GM19463 (cell line): ENCODE measurements around the gene CGNL1.
A peak's percentile ranks its signal among the peaks of the same experiment; 100 is the strongest.

ENCODE experiments used
- ATAC-seq: cut with Tn5 transposase; IDR thresholded peaks from one replicate; pipeline ENCODE4 v1.9.1; 2021; ENCODE audit warnings: mild to moderate bottlenecking, moderate library complexity; ENCODE audit not compliant: unreplicated experiment

The CGNL1 gene

GRCh38 chr15:57452090-57452754 is 75.9 kb downstream of the CGNL1 start:
- ATAC-seq: no peak

- ATAC-seq: no peak
These were observed 79.6 kb downstream of the CGNL1 start for GRCh38 chr15:57455929-57456328.

GRCh38 chr15:57456559-57456958 is 80.3 kb downstream of the CGNL1 start:
- no peak for ATAC-seq

- no peak for ATAC-seq
These were observed 81.4 kb downstream of the CGNL1 start for GRCh38 chr15:57457726-57458125.

- ATAC-seq: no peak
These were observed 82.1 kb downstream of the CGNL1 start for GRCh38 chr15:57458356-57458781.

- ATAC-seq: no peak
These were observed 84.0 kb downstream of the CGNL1 start for GRCh38 chr15:57460208-57460816.

- no peak for ATAC-seq
These were observed 85.2 kb downstream of the CGNL1 start for GRCh38 chr15:57461541-57461940.

GRCh38 chr15:57462381-57462780 is 86.1 kb downstream of the CGNL1 start:
- ATAC-seq: no peak

GRCh38 chr15:57463360-57463759 is 87.1 kb downstream of the CGNL1 start:
- no peak for ATAC-seq

GRCh38 chr15:57464480-57464879 is 88.2 kb downstream of the CGNL1 start:
- no peak for ATAC-seq

GRCh38 chr15:57468486-57468885 is 92.2 kb downstream of the CGNL1 start:
- no peak for ATAC-seq

- ATAC-seq: no peak
These were observed 94.2 kb downstream of the CGNL1 start for GRCh38 chr15:57470543-57470942.

GRCh38 chr15:57472861-57473260 is 96.6 kb downstream of the CGNL1 start:
- ATAC-seq: no peak

- ATAC-seq: no peak
These were observed 100.2 kb downstream of the CGNL1 start for GRCh38 chr15:57476533-57476975.

GRCh38 chr15:57477736-57478522 is 101.6 kb downstream of the CGNL1 start:
- peak; percentile 93 for ATAC-seq

- no peak for ATAC-seq
These were observed 102.7 kb downstream of the CGNL1 start for GRCh38 chr15:57479005-57479404.

GRCh38 chr15:57481038-57481705 is 104.9 kb downstream of the CGNL1 start:
- ATAC-seq: no peak

GRCh38 chr15:57485869-57486268 is 109.6 kb downstream of the CGNL1 start:
- ATAC-seq: no peak

GRCh38 chr15:57486833-57487232 is 110.5 kb downstream of the CGNL1 start:
- no peak for ATAC-seq

- no peak for ATAC-seq
These were observed 112.8 kb downstream of the CGNL1 start for GRCh38 chr15:57489122-57489521.

- no peak for ATAC-seq
These were observed 117.0 kb downstream of the CGNL1 start for GRCh38 chr15:57493351-57493750.
